Spleen (tissue), 7 donors: Measurements from ENCODE around the gene VPS8.

Experiments
- POLR2A ChIP-seq, 3 donors: fragments of 450-650 bp; IDR thresholded peaks; one replicate each; pipeline ENCODE4 v1.5.1; 2017; ENCODE audit warnings: antibody characterized with exemption in 3 of 3, mild to moderate bottlenecking in 1 of 3
- TF ChIP-seq, protein P1 (sequence below), 11 experiments: fragments of 200-600 bp in 7 of 11; fragments of 450-650 bp in 4 of 11; sonication (generic) in 4 of 11; IDR thresholded peaks in 8 of 11; conservative IDR thresholded peaks in 3 of 11; 1 replicate in 7 of 11; 2 replicates in 4 of 11; pipeline versions ENCODE4 v1.4.0 to v1.8.0; 2016 to 2021; ENCODE audit warnings: antibody characterized with exemption in 11 of 11, inconsistent platforms in 4 of 11, mild to moderate bottlenecking in 1 of 11
- donor health status: DM: no; HTN: no; CAD: no; lungs with moderate emphysema.
- donor health status: DM: no; HTN: no; CAD: no.
- donor health status: DM: no; HTN: no; CAD: no.

DNA sequence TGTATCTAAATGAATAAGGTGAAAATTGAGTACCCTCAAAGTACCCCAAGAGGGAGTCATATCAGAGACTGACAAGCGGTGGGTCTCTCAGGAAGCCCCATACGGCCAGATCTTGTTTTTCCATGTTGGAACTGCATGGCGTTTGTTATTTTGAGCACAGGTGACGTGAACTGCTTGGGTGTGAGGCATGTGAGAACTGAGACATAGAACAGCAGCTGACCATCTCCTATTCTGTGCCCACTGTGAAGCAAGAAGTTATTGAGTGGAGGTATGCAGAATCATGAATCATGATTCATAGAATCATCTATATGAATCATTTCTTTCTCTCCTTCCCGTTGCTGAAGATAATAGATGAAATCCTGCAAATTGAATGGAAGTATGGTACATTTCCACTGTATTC is 4.6 kb downstream of the VPS8 start:
- TF ChIP-seq, protein P1, sequence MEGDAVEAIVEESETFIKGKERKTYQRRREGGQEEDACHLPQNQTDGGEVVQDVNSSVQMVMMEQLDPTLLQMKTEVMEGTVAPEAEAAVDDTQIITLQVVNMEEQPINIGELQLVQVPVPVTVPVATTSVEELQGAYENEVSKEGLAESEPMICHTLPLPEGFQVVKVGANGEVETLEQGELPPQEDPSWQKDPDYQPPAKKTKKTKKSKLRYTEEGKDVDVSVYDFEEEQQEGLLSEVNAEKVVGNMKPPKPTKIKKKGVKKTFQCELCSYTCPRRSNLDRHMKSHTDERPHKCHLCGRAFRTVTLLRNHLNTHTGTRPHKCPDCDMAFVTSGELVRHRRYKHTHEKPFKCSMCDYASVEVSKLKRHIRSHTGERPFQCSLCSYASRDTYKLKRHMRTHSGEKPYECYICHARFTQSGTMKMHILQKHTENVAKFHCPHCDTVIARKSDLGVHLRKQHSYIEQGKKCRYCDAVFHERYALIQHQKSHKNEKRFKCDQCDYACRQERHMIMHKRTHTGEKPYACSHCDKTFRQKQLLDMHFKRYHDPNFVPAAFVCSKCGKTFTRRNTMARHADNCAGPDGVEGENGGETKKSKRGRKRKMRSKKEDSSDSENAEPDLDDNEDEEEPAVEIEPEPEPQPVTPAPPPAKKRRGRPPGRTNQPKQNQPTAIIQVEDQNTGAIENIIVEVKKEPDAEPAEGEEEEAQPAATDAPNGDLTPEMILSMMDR (IDR thresholded peaks at IDR 0.05 in 8 of 11, conservative IDR thresholded peaks at IDR 0.05 in 3 of 11) = no peak
- TF ChIP-seq POLR2A (IDR thresholded peaks at IDR 0.05) = no peak
